Smooth muscle cell (in vitro differentiated cells): ENCODE results near the gene IKZF1. TPM values are rescaled to one million over a fixed set of nuclear protein-coding genes. Genes with fewer than 3 reads are reported as not detected.

Source experiments
- DNase-seq: peaks from one replicate; lab custom pipeline; 2025; ENCODE audit not compliant: unreplicated experiment; lab: John Stamatoyannopoulos, UW
- H2AFZ ChIP-seq: fragments of 200-600 bp; sonication (generic); 2 replicates; pipeline ENCODE4 v1.6.0; 2016; ENCODE audit warnings: antibody characterized with exemption, low read depth, mild to moderate bottlenecking
- H3F3A ChIP-seq: fragments of 200-600 bp; sonication (generic); 2 replicates; pipeline ENCODE4 v1.6.0; 2017; ENCODE audit warnings: antibody characterized with exemption, low read depth
- H3K27ac ChIP-seq: fragments of 200-600 bp; sonication (generic); 2 replicates; pipeline ENCODE4 v1.5.1; 2016; ENCODE audit warnings: low read depth, mild to moderate bottlenecking
- H3K27me3 ChIP-seq: fragments of 200-600 bp; sonication (generic); 2 replicates; pipeline ENCODE4 v1.6.1; 2016; ENCODE audit warnings: low read depth, mild to moderate bottlenecking
- H3K36me3 ChIP-seq: fragments of 200-600 bp; sonication (generic); 2 replicates; pipeline ENCODE4 v1.5.1; 2016; ENCODE audit warnings: low read depth
- H3K4me1 ChIP-seq: fragments of 200-600 bp; sonication (generic); 2 replicates; pipeline ENCODE4 v1.5.1; 2016; ENCODE audit warnings: low read depth
- H3K4me2 ChIP-seq: fragments of 200-600 bp; sonication (generic); 2 replicates; pipeline ENCODE4 v1.6.0; 2016; ENCODE audit warnings: mild to moderate bottlenecking
- H3K4me3 ChIP-seq: fragments of 200-600 bp; sonication (generic); 2 replicates; pipeline ENCODE4 v1.5.1; 2016; ENCODE audit warnings: mild to moderate bottlenecking
- H3K79me2 ChIP-seq: fragments of 200-600 bp; sonication (generic); 2 replicates; pipeline ENCODE4 v1.6.0; 2016; ENCODE audit warnings: low read depth, mild to moderate bottlenecking
- H3K9ac ChIP-seq: fragments of 200-600 bp; sonication (generic); 2 replicates; pipeline ENCODE4 v1.6.0; 2016; ENCODE audit warnings: low read depth
- H3K9me3 ChIP-seq: fragments of 200-600 bp; sonication (generic); replicated peaks from 2 replicates; pipeline ENCODE4 v1.5.1; 2016; ENCODE audit warnings: low read depth
- H4K20me1 ChIP-seq: fragments of 200-600 bp; sonication (generic); 2 replicates; pipeline ENCODE4 v1.6.0; 2016; ENCODE audit warnings: low read depth
- CTCF ChIP-seq: fragments of 200-600 bp; sonication (generic); IDR thresholded peaks from 2 replicates; pipeline ENCODE4 v1.5.1; 2017; ENCODE audit warnings: borderline replicate concordance, mild to moderate bottlenecking, antibody characterized with exemption; ENCODE audit not compliant: insufficient read depth, poor library complexity, severe bottlenecking
- WGBS: methylation state at CpG from one replicate; pipeline ENCODE4 v1.1.7; 2016; ENCODE audit warnings: low lambda C conversion rate; 5-methylcytosine and 5-hydroxymethylcytosine counted together
- polyA plus RNA-seq: library from polyadenylated mRNA; unstranded; fragments of >200 nt; fragmentation: Nextera tagmentation; extraction: Ambion mirVana; gene quantifications from 2 replicates; pipeline ENCODE4 v1.2.1, GENCODE V29; 2016
- total RNA-seq: library from RNA; depleted of rRNA; stranded (reverse); fragments of >200 nt; gene quantifications from 2 replicates; pipeline ENCODE4 v1.2.3, GENCODE V29; 2014

IKZF1 gene
- total and polyA plus RNA-seq, 2 experiments from 2014 or later, result not detected

GRCh38 chr7:50399635-50400034 lies 95.1 kb downstream of the IKZF1 start:
- Histone ChIP-seq H3K9ac (no peak overlapping the region), H3K79me2 (no peaks in the 10 kb centered on the region), H3K4me3 (no peak overlapping the region), H3K36me3 (no peaks in the 10 kb centered on the region), H4K20me1 (no peaks in the 10 kb centered on the region), H3K9me3 (no peaks in the 10 kb centered on the region), H3K27ac (no peak overlapping the region), H3K4me1 (no peaks in the 10 kb centered on the region), H2AFZ (no peak overlapping the region), H3K27me3 (peaks cover 69% of the 10 kb centered on the region), H3K4me2 (no peak overlapping the region), H3F3A (no peaks in the 10 kb centered on the region)
- no peak for DNase-seq
- 90% methylated on average over 15 of the region's 21 CpGs for WGBS
- TF ChIP-seq CTCF, result no peak

GRCh38 chr7:50400114-50400513 lies 95.6 kb downstream of the IKZF1 start:
- no peaks in the 10 kb centered on the region for H4K20me1 ChIP-seq
- H3K36me3 ChIP-seq, result no peaks in the 10 kb centered on the region
- TF ChIP-seq CTCF, result no peak
- H3K9me3 ChIP-seq, result no peaks in the 10 kb centered on the region
- no peaks in the 10 kb centered on the region for H3K4me1 ChIP-seq
- H3K4me3 ChIP-seq, result no peak overlapping the region
- no peak overlapping the region for H3K27ac ChIP-seq
- H3K9ac ChIP-seq, result no peak overlapping the region
- peaks cover 65% of the 10 kb centered on the region for H3K27me3 ChIP-seq
- no peak for DNase-seq
- H2AFZ ChIP-seq, result no peak overlapping the region
- H3F3A ChIP-seq, result no peaks in the 10 kb centered on the region
- H3K79me2 ChIP-seq, result no peaks in the 10 kb centered on the region
- 98% methylated on average over 38 of the region's 41 CpGs for WGBS
- H3K4me2 ChIP-seq, result no peak overlapping the region

GRCh38 chr7:50404392-50404791 lies 99.9 kb downstream of the IKZF1 start:
- H3K4me3 ChIP-seq, result no peak overlapping the region
- TF ChIP-seq CTCF, result no peak
- H3K9ac ChIP-seq, result no peak overlapping the region
- WGBS, result 85% methylated on average over 7 of the region's 7 CpGs
- H3K9me3 ChIP-seq, result no peaks in the 10 kb centered on the region
- peaks cover 52% of the 10 kb centered on the region for H3K27me3 ChIP-seq
- H4K20me1 ChIP-seq, result no peaks in the 10 kb centered on the region
- H3K27ac ChIP-seq, result no peak overlapping the region
- H2AFZ ChIP-seq, result no peak overlapping the region
- H3K79me2 ChIP-seq, result no peaks in the 10 kb centered on the region
- H3K36me3 ChIP-seq, result no peaks in the 10 kb centered on the region
- no peaks in the 10 kb centered on the region for H3K4me1 ChIP-seq
- no peaks in the 10 kb centered on the region for H3F3A ChIP-seq
- no peak overlapping the region for H3K4me2 ChIP-seq
- no peak for DNase-seq

- no peaks in the 10 kb centered on the region for H3K36me3 ChIP-seq
- no peak for DNase-seq
- H3K4me2 ChIP-seq, result no peak overlapping the region
- H2AFZ ChIP-seq, result no peak overlapping the region
- no peaks in the 10 kb centered on the region for H4K20me1 ChIP-seq
- H3K4me1 ChIP-seq, result no peaks in the 10 kb centered on the region
- 91% methylated on average over 7 of the region's 7 CpGs for WGBS
- no peak overlapping the region for H3K27ac ChIP-seq
- no peaks in the 10 kb centered on the region for H3K9me3 ChIP-seq
- no peaks in the 10 kb centered on the region for H3K79me2 ChIP-seq
- H3F3A ChIP-seq, result no peaks in the 10 kb centered on the region
- no peak overlapping the region for H3K4me3 ChIP-seq
- H3K27me3 ChIP-seq, result peaks cover 52% of the 10 kb centered on the region
- H3K9ac ChIP-seq, result no peak overlapping the region
- no peak for TF ChIP-seq CTCF
Observed at GRCh38 chr7:50405221-50405620, 100.7 kb downstream of the IKZF1 start.
